H1 (cell line): ENCODE results near the gene DDX1. TPM values are rescaled to one million over a fixed set of nuclear protein-coding genes. Genes with fewer than 3 reads are reported as not detected.

Source experiments
- CTCF ChIA-PET: fragments of 300-600 bp; sonication (Branson Sonifier 250); formaldehyde crosslinking; loops from one replicate; lab custom pipeline; 2021; ENCODE audit not compliant: partially characterized antibody; lab: Charles Lee
- POLR2A ChIA-PET: fragments of 300-600 bp; sonication (Branson Sonifier 250); formaldehyde crosslinking; loops from one replicate; lab custom pipeline; 2021; ENCODE audit warnings: inconsistent platforms; ENCODE audit not compliant: partially characterized antibody; lab: Charles Lee
- DNase-seq, 2 experiments: peaks; one replicate each; pipeline versions ENCODE4 v3.0.0 to v3.0.0-alpha.2; 2010 to 2022; ENCODE audit warnings: low spot score in 2 of 2, low read depth in 1 of 2, mixed read lengths in 1 of 2
- FAIRE-seq: peaks from 2 replicates; lab custom pipeline; 2011; peaks lifted over from hg19 to GRCh38; lab: Jason Lieb, UNC
- H2AFZ ChIP-seq: 2 replicates; pipeline ENCODE4 v1.8.1; 2012; ENCODE audit warnings: low read length, inconsistent platforms
- H2AK5ac ChIP-seq: 2 replicates; pipeline ENCODE4 v1.6.1; 2013; ENCODE audit warnings: low read depth, low read length
- H2BK120ac ChIP-seq: replicated peaks from 2 replicates; pipeline ENCODE3; 2013; ENCODE audit warnings: low read depth, low read length, inconsistent platforms
- H2BK12ac ChIP-seq: 2 replicates; pipeline ENCODE4 v1.6.1; 2013; ENCODE audit warnings: low read depth, low read length
- H2BK15ac ChIP-seq: 2 replicates; pipeline ENCODE4 v1.6.1; 2013; ENCODE audit warnings: low read length
- H2BK20ac ChIP-seq: 2 replicates; pipeline ENCODE4 v1.6.1; 2013; ENCODE audit warnings: low read length
- H2BK5ac ChIP-seq: 2 replicates; pipeline ENCODE4 v1.6.1; 2013; ENCODE audit warnings: low read depth, low read length
- H3K14ac ChIP-seq: 2 replicates; pipeline ENCODE4 v1.6.1; 2013; ENCODE audit warnings: inconsistent platforms; ENCODE audit not compliant: insufficient read length
- H3K18ac ChIP-seq: 2 replicates; pipeline ENCODE4 v1.6.1; 2013; ENCODE audit warnings: low read length; ENCODE audit errors: extremely low read depth
- H3K23ac ChIP-seq: 2 replicates; pipeline ENCODE4 v1.6.1; 2013; ENCODE audit warnings: inconsistent platforms; ENCODE audit not compliant: insufficient read length
- H3K23me2 ChIP-seq: 2 replicates; pipeline ENCODE4 v1.6.1; 2013; ENCODE audit warnings: low read depth, low read length
- H3K27ac ChIP-seq: 2 replicates; pipeline ENCODE4 v1.6.1; 2011; ENCODE audit warnings: low read depth, low read length, inconsistent platforms
- H3K27me3 ChIP-seq, 4 experiments: replicated peaks in 1 of 4; 1 replicate in 1 of 4; 2 replicates in 3 of 4; pipeline versions ENCODE4 v1.6.1 to v1.8.1; 2011 to 2013; ENCODE audit warnings: low read length in 3 of 4, mild to moderate bottlenecking in 3 of 4, inconsistent platforms in 2 of 4, mixed read lengths in 2 of 4, moderate library complexity in 1 of 4; ENCODE audit not compliant: control insufficient read depth in 3 of 4, insufficient read depth in 3 of 4; ENCODE audit errors: extremely low read depth in 1 of 4
- H3K36me3 ChIP-seq, 4 experiments: 2 replicates each; pipeline versions ENCODE4 v1.6.1 to v1.8.1; 2011 to 2013; ENCODE audit warnings: mild to moderate bottlenecking in 4 of 4, low read length in 3 of 4, moderate library complexity in 2 of 4, control low read depth in 1 of 4, inconsistent platforms in 1 of 4; ENCODE audit not compliant: insufficient read depth in 4 of 4, control insufficient read depth in 2 of 4
- H3K4ac ChIP-seq: replicated peaks from 2 replicates; pipeline ENCODE3; 2013; ENCODE audit warnings: low read length, low read depth, mixed read lengths, inconsistent platforms; ENCODE audit not compliant: insufficient read length
- H3K4me1 ChIP-seq, 4 experiments: replicated peaks in 1 of 4; 1 replicate in 1 of 4; 2 replicates in 3 of 4; pipeline versions ENCODE4 v1.6.1 to v1.8.1; 2011 to 2013; ENCODE audit warnings: low read length in 3 of 4, inconsistent platforms in 2 of 4, mixed read lengths in 1 of 4; ENCODE audit not compliant: insufficient read depth in 4 of 4, control insufficient read depth in 3 of 4
- H3K4me2 ChIP-seq, 2 experiments: 2 replicates each; pipeline versions ENCODE4 v1.6.1 to v1.8.1; 2011 to 2013; ENCODE audit warnings: low read depth in 2 of 2, low read length in 2 of 2, control low read depth in 1 of 2, inconsistent platforms in 1 of 2, mild to moderate bottlenecking in 1 of 2; ENCODE audit not compliant: insufficient read depth in 1 of 2
- H3K4me3 ChIP-seq, 4 experiments: fragments of 200-600, 300-600 bp in 1 of 4; sonication (generic), shearing (Covaris generic), sonication (Bioruptor Twin) in 1 of 4; 2 replicates each; pipeline versions ENCODE4 v1.5.1 to v1.8.1; 2011 to 2016; ENCODE audit warnings: low read length in 4 of 4, low read depth in 3 of 4, control low read depth in 2 of 4, inconsistent platforms in 2 of 4, mild to moderate bottlenecking in 2 of 4, mixed read lengths in 1 of 4, moderate library complexity in 1 of 4; ENCODE audit not compliant: insufficient read depth in 2 of 4; ENCODE audit errors: extremely low read depth in 1 of 4
- H3K56ac ChIP-seq: replicated peaks from 2 replicates; pipeline ENCODE3; 2013; ENCODE audit warnings: low read depth, mild to moderate bottlenecking, mixed read lengths, low read length, inconsistent platforms; ENCODE audit not compliant: insufficient read length
- H3K79me1 ChIP-seq: 2 replicates; pipeline ENCODE4 v1.6.1; 2013; ENCODE audit warnings: low read depth, low read length, control low read depth
- H3K79me2 ChIP-seq, 2 experiments: 2 replicates each; pipeline versions ENCODE4 v1.6.1 to v1.8.1; 2012 to 2013; ENCODE audit warnings: low read length in 2 of 2, mild to moderate bottlenecking in 2 of 2, inconsistent platforms in 1 of 2; ENCODE audit not compliant: insufficient read depth in 2 of 2, control insufficient read depth in 1 of 2
- H3K9ac ChIP-seq, 4 experiments: replicated peaks in 1 of 4; 1 replicate in 1 of 4; 2 replicates in 3 of 4; pipeline versions ENCODE4 v1.6.1 to v1.8.1; 2011 to 2013; ENCODE audit warnings: low read depth in 3 of 4, low read length in 3 of 4, control low read depth in 2 of 4, mild to moderate bottlenecking in 2 of 4, moderate library complexity in 2 of 4, inconsistent platforms in 1 of 4; ENCODE audit errors: extremely low read depth in 1 of 4
- H3K9me3 ChIP-seq, 2 experiments: 2 replicates each; pipeline versions ENCODE4 v1.6.1 to v1.8.1; 2012 to 2013; ENCODE audit warnings: mild to moderate bottlenecking in 2 of 2, moderate library complexity in 2 of 2, control low read depth in 1 of 2, inconsistent platforms in 1 of 2, low read depth in 1 of 2, low read length in 1 of 2, mixed read lengths in 1 of 2; ENCODE audit not compliant: insufficient read depth in 2 of 2
- H4K20me1 ChIP-seq, 2 experiments: replicated peaks in 1 of 2; 2 replicates each; pipeline versions ENCODE3 to v1.8.1; 2011 to 2013; ENCODE audit warnings: inconsistent platforms in 2 of 2, low read length in 2 of 2, mild to moderate bottlenecking in 1 of 2; ENCODE audit not compliant: insufficient read depth in 2 of 2, control insufficient read depth in 1 of 2
- H4K5ac ChIP-seq: 2 replicates; pipeline ENCODE4 v1.6.1; 2013; ENCODE audit warnings: low read length, low read depth, mixed read lengths, inconsistent platforms; ENCODE audit not compliant: insufficient read length
- H4K8ac ChIP-seq: 2 replicates; pipeline ENCODE4 v1.8.0; 2013; ENCODE audit warnings: mild to moderate bottlenecking, moderate library complexity, low read length, inconsistent platforms; ENCODE audit not compliant: insufficient read depth; ENCODE audit errors: extremely low read depth
- H4K91ac ChIP-seq: replicated peaks from 2 replicates; pipeline ENCODE3; 2013; ENCODE audit warnings: low read length, mixed read lengths, inconsistent platforms; ENCODE audit not compliant: insufficient read length
- ATF3 ChIP-seq: IDR thresholded peaks from 2 replicates; pipeline ENCODE4 v1.6.1; 2011; ENCODE audit warnings: low read depth, mild to moderate bottlenecking, low read length; ENCODE audit not compliant: insufficient read depth
- CHD1 ChIP-seq: IDR thresholded peaks from 2 replicates; pipeline ENCODE4 v1.6.1; 2012; ENCODE audit warnings: low read depth, low read length, improper control_type of control experiment
- CHD2 ChIP-seq: IDR thresholded peaks from 2 replicates; pipeline ENCODE4 v1.6.1; 2012; ENCODE audit warnings: low read length, improper control_type of control experiment
- EGR1 ChIP-seq: IDR thresholded peaks from 2 replicates; pipeline ENCODE4 v1.6.1; 2011; ENCODE audit warnings: low read depth, low read length, borderline replicate concordance
- EP300 ChIP-seq, 2 experiments: IDR thresholded peaks; 1 replicate in 1 of 2; 2 replicates in 1 of 2; pipeline ENCODE4 v1.6.1; 2011 to 2012; ENCODE audit warnings: low read depth in 2 of 2, low read length in 2 of 2, mild to moderate bottlenecking in 2 of 2, borderline replicate concordance in 1 of 2, inconsistent platforms in 1 of 2, moderate library complexity in 1 of 2
- MAFK ChIP-seq: IDR thresholded peaks from 2 replicates; pipeline ENCODE4 v1.6.1; 2012; ENCODE audit warnings: low read depth, mild to moderate bottlenecking, improper control_type of control experiment, low read length
- RAD21 ChIP-seq, 2 experiments: IDR thresholded peaks in 1 of 2; conservative IDR thresholded peaks in 1 of 2; 2 replicates each; pipeline ENCODE4 v1.6.1; 2011; ENCODE audit warnings: low read depth in 2 of 2, low read length in 2 of 2, improper control_type of control experiment in 1 of 2, inconsistent platforms in 1 of 2, mild to moderate bottlenecking in 1 of 2, moderate library complexity in 1 of 2
- RXRA ChIP-seq: IDR thresholded peaks from 2 replicates; pipeline ENCODE4 v1.6.1; 2011; ENCODE audit warnings: low read depth, mild to moderate bottlenecking, low read length, moderate library complexity; ENCODE audit not compliant: insufficient read depth
- SRF ChIP-seq: IDR thresholded peaks from 2 replicates; pipeline ENCODE4 v1.6.1; 2011; ENCODE audit warnings: mild to moderate bottlenecking, low read depth, low read length, moderate library complexity
- TAF7 ChIP-seq: optimal IDR thresholded peaks from 2 replicates; pipeline ENCODE3; 2011; ENCODE audit warnings: low read depth, mild to moderate bottlenecking, inconsistent platforms, low read length, moderate library complexity, borderline replicate concordance
- TCF12 ChIP-seq: IDR thresholded peaks from 2 replicates; pipeline ENCODE4 v1.6.1; 2011; ENCODE audit warnings: low read depth, mild to moderate bottlenecking, low read length
- WGBS, 2 experiments: shearing (Covaris generic) in 1 of 2; methylation state at CpG; one replicate each; pipeline versions ENCODE4 v1.1.6 to v1.1.7; 2013 to 2015; ENCODE audit warnings: low lambda C conversion rate in 2 of 2, mixed read lengths in 2 of 2, inconsistent platforms in 1 of 2, low coverage in 1 of 2, missing lambda C conversion rate in 1 of 2; ENCODE audit not compliant: insufficient replicate concordance in 2 of 2, insufficient coverage in 1 of 2, insufficient read length in 1 of 2; ENCODE audit errors: extremely low coverage in 1 of 2, missing lambda C conversion rate in 1 of 2; 5-methylcytosine and 5-hydroxymethylcytosine counted together
- polyA plus RNA-seq, 7 experiments: library from polyadenylated mRNA; depleted of rRNA in 3 of 7; stranded (reverse) in 5 of 7; unstranded in 2 of 7; fragments of >200 nt in 5 of 7; fragments of 200-250 nt in 2 of 7; gene quantifications; 1 replicate in 5 of 7; 2 replicates in 1 of 7; 4 replicates in 1 of 7; pipeline versions ENCODE4 v1.2.1 to v1.2.3, GENCODE V29; 2011 to 2013; ENCODE audit warnings: missing spikeins in 2 of 7, mixed read lengths in 2 of 7
- total RNA-seq: library from RNA; stranded (reverse); fragmentation: NEBNext Ultra II Directional; extraction: Animal tissue kit (Norgen Biotek cat#: 25700); gene quantifications from 2 replicates; pipeline ENCODE4 v1.2.1, GENCODE V29; 2021

Gene DDX1
- total and polyA plus RNA-seq, 2 of the 8 experiments (the other 6 are each of a cell fraction or from before 2014, with no cell fraction given) = 51.1 to 161 TPM

GRCh38 chr2:15670981-15671380, 79.3 kb downstream of the DDX1 start:
- H3K79me2 ChIP-seq = no peaks in the 10 kb centered on the region
- H3K4me3 ChIP-seq = no peak overlapping the region
- H3K27me3 ChIP-seq = no peaks in the 10 kb centered on the region
- CTCF ChIA-PET = interaction anchor here (0.7 to 2.2 kb wide), 11 partner anchors 20 to 938 kb away, joined by 3 to 5 read pairs (median 3); no protein-coding TSS in a partner anchor
- H3K4me2 ChIP-seq = no peak overlapping the region
- no peak overlapping the region for H2AK5ac ChIP-seq
- DNase-seq (no peak), FAIRE-seq (no peak)
- H2BK20ac ChIP-seq = no peak overlapping the region
- no peak overlapping the region for H4K91ac ChIP-seq
- H3K27ac ChIP-seq = no peak overlapping the region
- H4K8ac ChIP-seq = no peak overlapping the region
- no peaks in the 10 kb centered on the region for H3K36me3 ChIP-seq
- H3K23ac ChIP-seq = no peak overlapping the region
- no peak overlapping the region for H3K14ac ChIP-seq
- WGBS, 2 experiments = 85% methylated on average over 2 of the region's 2 CpGs; no CpG with 5 or more reads in 1 of the 2 experiments
- no peak overlapping the region for H3K56ac ChIP-seq
- H3K9me3 ChIP-seq = peaks cover 3% of the 10 kb centered on the region in 2 experiments; a peak in 1 of 4 replicates
- no peak overlapping the region for H2BK5ac ChIP-seq
- no peak overlapping the region for H3K18ac ChIP-seq
- H3K4me1 ChIP-seq = peaks cover 0 to 2% (median 0%) of the 10 kb centered on the region in 4 experiments; a peak in 2 of 7 replicates
- TF ChIP-seq CHD1 = no peak
- TF ChIP-seq CHD2 = no peak
- TF ChIP-seq TAF7 = no peak
- no peak for TF ChIP-seq RAD21 (IDR thresholded peaks at IDR 0.05 in 1 of 2, conservative IDR thresholded peaks at IDR 0.05 in 1 of 2; ENCODE audit: low read depth in 2 of 2, low read length in 2 of 2)
- TF ChIP-seq RXRA = no peak
- TF ChIP-seq TCF12 = no peak
- TF ChIP-seq MAFK = no peak
- TF ChIP-seq SRF = no peak
- no peak for TF ChIP-seq ATF3
- TF ChIP-seq EP300 (IDR thresholded peaks at IDR 0.05; ENCODE audit: borderline replicate concordance in 1 of 2, low read depth in 2 of 2, low read length in 2 of 2) = no peak
- no peak for TF ChIP-seq EGR1
- H3K79me1 ChIP-seq = no peaks in the 10 kb centered on the region
- H3K4ac ChIP-seq = no peak overlapping the region
- H3K23me2 ChIP-seq = no peaks in the 10 kb centered on the region; the same call in 1 of the 2 replicates
- no peak overlapping the region for H2AFZ ChIP-seq
- no peak overlapping the region for H2BK12ac ChIP-seq
- no peak overlapping the region for H2BK15ac ChIP-seq
- no peaks in the 10 kb centered on the region for H4K20me1 ChIP-seq
- POLR2A ChIA-PET = no interaction called here
- H4K5ac ChIP-seq = no peak overlapping the region
- no peak overlapping the region for H2BK120ac ChIP-seq
- no peak overlapping the region for H3K9ac ChIP-seq
